Common myeloid progenitor, CD34-positive (primary cell): ENCODE results near the gene HMCES.
"Not testable (repeated sequence)": the region's sequence is repeated elsewhere in the genome, so short reads cannot be mapped to it uniquely, and the experiment has no call there.

Source experiments
- CTCF ChIA-PET: fragments of 350-600 bp; sonication (Branson Sonifier 250); formaldehyde crosslinking; loops from one replicate; lab custom pipeline; 2021; ENCODE audit warnings: antibody characterized with exemption; lab: Charles Lee
- POLR2A ChIA-PET: fragments of 350-600 bp; sonication (Branson Sonifier 250); formaldehyde crosslinking; loops from one replicate; lab custom pipeline; 2021; ENCODE audit warnings: antibody characterized with exemption; lab: Charles Lee
- DNase-seq, 3 donors: peaks; one replicate each; pipeline versions ENCODE4 v3.0.0 to v3.0.0-alpha.2; 2013
- H3K27ac ChIP-seq, 2 experiments: 1 replicate in 1 of 2; 2 replicates in 1 of 2; pipeline ENCODE4 v1.7.0; 2013; ENCODE audit warnings: inconsistent platforms in 2 of 2, low read length in 2 of 2, mild to moderate bottlenecking in 2 of 2, low read depth in 1 of 2, moderate library complexity in 1 of 2; ENCODE audit not compliant: severe bottlenecking in 2 of 2, insufficient read depth in 1 of 2, poor library complexity in 1 of 2
- H3K27me3 ChIP-seq, 5 experiments: replicated peaks in 2 of 5; 1 replicate in 3 of 5; 2 replicates in 2 of 5; pipeline versions ENCODE4 v1.6.1 to v1.7.0; 2013; ENCODE audit warnings: low read length in 4 of 5, mild to moderate bottlenecking in 2 of 5, moderate library complexity in 2 of 5, inconsistent platforms in 1 of 5; ENCODE audit not compliant: insufficient read depth in 5 of 5, control insufficient read depth in 4 of 5
- H3K36me3 ChIP-seq, 4 experiments: 1 replicate in 2 of 4; 2 replicates in 2 of 4; pipeline versions ENCODE4 v1.6.1 to v1.7.0; 2013; ENCODE audit warnings: low read length in 3 of 4, control low read depth in 1 of 4, mild to moderate bottlenecking in 1 of 4; ENCODE audit not compliant: control insufficient read depth in 4 of 4, insufficient read depth in 4 of 4
- H3K4me1 ChIP-seq, 4 experiments: 1 replicate in 3 of 4; 2 replicates in 1 of 4; pipeline versions ENCODE4 v1.6.1 to v1.7.1; 2013; ENCODE audit warnings: low read length in 3 of 4, mild to moderate bottlenecking in 3 of 4, control low read depth in 1 of 4, inconsistent platforms in 1 of 4, moderate library complexity in 1 of 4; ENCODE audit not compliant: control insufficient read depth in 4 of 4, insufficient read depth in 4 of 4; ENCODE audit errors: control extremely low read depth in 1 of 4
- H3K4me3 ChIP-seq, 7 experiments: 1 replicate in 4 of 7; 2 replicates in 3 of 7; pipeline versions ENCODE4 v1.5.1 to v1.7.0; 2013; ENCODE audit warnings: mild to moderate bottlenecking in 7 of 7, low read length in 6 of 7, moderate library complexity in 6 of 7, inconsistent platforms in 2 of 7, low read depth in 2 of 7, control low read depth in 1 of 7; ENCODE audit not compliant: insufficient read depth in 4 of 7, control insufficient read depth in 1 of 7; ENCODE audit errors: extremely low read depth in 1 of 7
- H3K9me3 ChIP-seq, 5 experiments: 1 replicate in 4 of 5; 2 replicates in 1 of 5; pipeline versions ENCODE4 v1.6.1 to v1.7.1; 2013; ENCODE audit warnings: low read length in 4 of 5, mild to moderate bottlenecking in 2 of 5, inconsistent platforms in 1 of 5, low read depth in 1 of 5, moderate library complexity in 1 of 5; ENCODE audit not compliant: control insufficient read depth in 4 of 5, insufficient read depth in 2 of 5; ENCODE audit errors: control extremely low read depth in 1 of 5
- WGBS: methylation state at CpG from one replicate; pipeline ENCODE4 v1.1.5; 2013; ENCODE audit not compliant: insufficient coverage; 5-methylcytosine and 5-hydroxymethylcytosine counted together

Gene HMCES

GRCh38 chr3:129330409-129330808 lies 51.7 kb downstream of the HMCES start:
- DNase-seq: no peak
- Histone ChIP-seq H3K27me3 (no peaks in the 10 kb centered on the region), H3K9me3 (no peaks in the 10 kb centered on the region), H3K4me3 (no peak overlapping the region), H3K27ac (no peak overlapping the region), H3K36me3 (no peaks in the 10 kb centered on the region), H3K4me1 (no peaks in the 10 kb centered on the region)
- ChIA-PET POLR2A (no interaction called here), CTCF (interaction anchor here (2.7 to 4.7 kb wide), 2 partner anchors 13 to 18 kb away, joined by 6 to 25 read pairs; a partner anchor contains a TSS)
- 74% methylated on average over 6 of the region's 6 CpGs for WGBS

GRCh38 chr3:129333891-129334290 lies 55.2 kb downstream of the HMCES start:
- H3K4me1 ChIP-seq: peaks cover 0 to 9% (median 6%) of the 10 kb centered on the region in 4 experiments
- DNase-seq: no peak
- CTCF ChIA-PET: interaction anchor here (1.1 to 1.4 kb wide), 3 partner anchors 8 to 20 kb away, joined by 3 read pairs; a partner anchor contains a TSS
- no peak overlapping the region for H3K4me3 ChIP-seq
- H3K9me3 ChIP-seq: no peaks in the 10 kb centered on the region
- POLR2A ChIA-PET: no interaction called here
- 100% methylated on average over 5 of the region's 5 CpGs for WGBS
- no peaks in the 10 kb centered on the region for H3K27me3 ChIP-seq
- H3K27ac ChIP-seq: no peak overlapping the region
- no peaks in the 10 kb centered on the region for H3K36me3 ChIP-seq

- CTCF ChIA-PET: interaction anchor here (1.1 to 1.6 kb wide), 3 partner anchors 9 to 13 kb away, joined by 3 to 5 read pairs (median 3); no protein-coding TSS in a partner anchor
- Histone ChIP-seq H3K4me1 (peaks cover 0 to 9% (median 6%) of the 10 kb centered on the region in 4 experiments), H3K27ac (no peak overlapping the region), H3K4me3 (no peak overlapping the region), H3K36me3 (no peaks in the 10 kb centered on the region), H3K27me3 (no peaks in the 10 kb centered on the region), H3K9me3 (no peaks in the 10 kb centered on the region)
- POLR2A ChIA-PET: no interaction called here
- no peak for DNase-seq
- WGBS: 71% methylated on average over 6 of the region's 6 CpGs
Observed at GRCh38 chr3:129336093-129336706, 57.5 kb downstream of the HMCES start.

- DNase-seq, H3K9me3 ChIP-seq, H3K27me3 ChIP-seq, POLR2A ChIA-PET, H3K4me3 ChIP-seq, H3K4me1 ChIP-seq, H3K36me3 ChIP-seq, H3K27ac ChIP-seq: not testable (repeated sequence)
- CTCF ChIA-PET: interaction anchor here (0.8 to 1.1 kb wide), 2 partner anchors 16 to 21 kb away, joined by 3 read pairs; a partner anchor contains a TSS
- 67% methylated on average over 2 of the region's 4 CpGs for WGBS
Observed at GRCh38 chr3:129337719-129338118, 59.0 kb downstream of the HMCES start.

- no CpG with 5 or more reads among the region's 36 CpGs for WGBS
- POLR2A ChIA-PET, H3K27me3 ChIP-seq, DNase-seq, CTCF ChIA-PET, H3K36me3 ChIP-seq, H3K9me3 ChIP-seq, H3K4me3 ChIP-seq, H3K27ac ChIP-seq: not testable (repeated sequence)
- peaks cover 0 to 21% (median 13%) of the 10 kb centered on the region in 4 experiments for H3K4me1 ChIP-seq
Observed at GRCh38 chr3:129339186-129339585, 60.5 kb downstream of the HMCES start.

- POLR2A ChIA-PET, H3K4me3 ChIP-seq, CTCF ChIA-PET: not testable (repeated sequence)
Observed at GRCh38 chr3:129339833-129340232, 61.2 kb downstream of the HMCES start.

GRCh38 chr3:129341331-129342141 lies 62.9 kb downstream of the HMCES start:
- 93% methylated on average over 9 of the region's 10 CpGs for WGBS
- no peaks in the 10 kb centered on the region for H3K27me3 ChIP-seq
- peaks cover 0 to 23% (median 15%) of the 10 kb centered on the region in 4 experiments for H3K4me1 ChIP-seq
- ChIA-PET CTCF (interaction anchor here (0.6 to 1.2 kb wide), 2 partner anchors 13 to 507 kb away, joined by 3 read pairs; no protein-coding TSS in a partner anchor), POLR2A (no interaction called here)
- no peak overlapping the region for H3K27ac ChIP-seq
- H3K9me3 ChIP-seq: no peaks in the 10 kb centered on the region
- H3K36me3 ChIP-seq: no peaks in the 10 kb centered on the region
- no peak overlapping the region for H3K4me3 ChIP-seq
- no peak for DNase-seq

More at GRCh38 chr3:129339833-129340232, 61.2 kb downstream of the HMCES start:
- H3K27ac ChIP-seq, H3K36me3 ChIP-seq, H3K27me3 ChIP-seq, H3K9me3 ChIP-seq, DNase-seq: not testable (repeated sequence)
- H3K4me1 ChIP-seq: peaks cover 0 to 27% (median 17%) of the 10 kb centered on the region in 4 experiments
- over 99% methylated on average over 15 of the region's 30 CpGs for WGBS
